Measurements from ENCODE around the gene CEP135. TPM values are rescaled to one million over a fixed set of nuclear protein-coding genes. Genes with fewer than 3 reads are reported as not detected.

The CEP135 gene
- total RNA-seq, 1 donor from 2014 or later, result 3.7 TPM

- H3K27me3 ChIP-seq (ENCODE audit: control insufficient read depth, insufficient read depth, low read length), result peaks cover 2% of the 10 kb centered on the region
- DNase-seq (ENCODE audit: low read depth), result no peak
- no peak overlapping the region for H3K4me3 ChIP-seq (ENCODE audit: low read depth, low read length)
- TF ChIP-seq, protein P1, sequence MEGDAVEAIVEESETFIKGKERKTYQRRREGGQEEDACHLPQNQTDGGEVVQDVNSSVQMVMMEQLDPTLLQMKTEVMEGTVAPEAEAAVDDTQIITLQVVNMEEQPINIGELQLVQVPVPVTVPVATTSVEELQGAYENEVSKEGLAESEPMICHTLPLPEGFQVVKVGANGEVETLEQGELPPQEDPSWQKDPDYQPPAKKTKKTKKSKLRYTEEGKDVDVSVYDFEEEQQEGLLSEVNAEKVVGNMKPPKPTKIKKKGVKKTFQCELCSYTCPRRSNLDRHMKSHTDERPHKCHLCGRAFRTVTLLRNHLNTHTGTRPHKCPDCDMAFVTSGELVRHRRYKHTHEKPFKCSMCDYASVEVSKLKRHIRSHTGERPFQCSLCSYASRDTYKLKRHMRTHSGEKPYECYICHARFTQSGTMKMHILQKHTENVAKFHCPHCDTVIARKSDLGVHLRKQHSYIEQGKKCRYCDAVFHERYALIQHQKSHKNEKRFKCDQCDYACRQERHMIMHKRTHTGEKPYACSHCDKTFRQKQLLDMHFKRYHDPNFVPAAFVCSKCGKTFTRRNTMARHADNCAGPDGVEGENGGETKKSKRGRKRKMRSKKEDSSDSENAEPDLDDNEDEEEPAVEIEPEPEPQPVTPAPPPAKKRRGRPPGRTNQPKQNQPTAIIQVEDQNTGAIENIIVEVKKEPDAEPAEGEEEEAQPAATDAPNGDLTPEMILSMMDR (IDR thresholded peaks at IDR 0.05; ENCODE audit: insufficient read depth, low read length, severe bottlenecking), result no peak
- FAIRE-seq, result no peak
- no peaks in the 10 kb centered on the region for H3K36me3 ChIP-seq (ENCODE audit: control insufficient read depth, insufficient read depth, low read length)
Measured at GRCh38 chr4:56038487-56039162, 89.9 kb downstream of the CEP135 start.

DNA sequence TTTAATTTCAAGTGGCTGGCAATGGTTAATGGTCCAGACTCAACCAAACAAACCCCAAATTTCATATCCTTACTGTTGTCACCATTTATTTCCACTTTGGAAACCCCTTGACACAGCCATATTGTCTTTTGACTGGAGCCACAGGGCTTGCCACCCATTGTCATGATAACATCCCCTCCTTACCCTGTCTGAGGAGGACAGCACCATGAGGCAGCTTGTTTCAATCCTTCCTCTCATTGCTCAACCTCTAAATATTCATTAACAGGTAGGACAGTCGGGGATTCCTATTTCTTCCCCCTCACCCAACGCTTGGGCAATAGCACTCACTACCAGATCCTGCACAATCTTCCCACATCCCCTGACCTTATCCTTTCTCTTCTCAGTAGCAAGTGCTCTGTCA lies 92.1 kb downstream of the CEP135 start:
- peaks cover 2% of the 10 kb centered on the region for H3K27me3 ChIP-seq (ENCODE audit: control insufficient read depth, insufficient read depth, low read length)
- TF ChIP-seq, protein P1 (IDR thresholded peaks at IDR 0.05; ENCODE audit: insufficient read depth, low read length, severe bottlenecking), result no peak
- H3K4me3 ChIP-seq (ENCODE audit: low read depth, low read length), result no peak overlapping the region
- H3K36me3 ChIP-seq (ENCODE audit: control insufficient read depth, insufficient read depth, low read length), result no peaks in the 10 kb centered on the region
- FAIRE-seq, result no peak
- DNase-seq (ENCODE audit: low read depth), result no peak

DNA sequence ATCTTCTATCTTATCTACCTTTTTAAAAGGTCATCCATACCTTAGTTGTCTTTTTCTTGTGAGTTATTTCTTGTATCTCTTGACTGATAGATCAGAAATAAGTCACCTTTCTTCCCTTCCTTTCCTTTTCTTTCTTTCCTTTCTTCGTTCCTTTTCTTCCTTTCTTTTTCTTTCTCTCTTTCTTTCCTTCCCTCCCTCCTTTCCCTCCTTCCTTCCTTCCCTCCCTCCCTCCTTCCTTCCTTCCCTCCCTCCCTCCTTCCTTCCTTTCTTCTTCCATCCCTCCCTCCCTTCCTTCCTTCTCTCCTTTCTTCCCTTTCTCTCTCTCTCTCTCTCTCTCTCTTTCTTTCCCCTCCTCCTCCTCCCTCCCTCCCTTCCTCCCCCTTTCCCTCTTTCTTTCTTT lies 93.5 kb downstream of the CEP135 start:
- H3K27me3 ChIP-seq (ENCODE audit: control insufficient read depth, insufficient read depth, low read length), result peaks cover 2% of the 10 kb centered on the region
- H3K4me3 ChIP-seq (ENCODE audit: low read depth, low read length), result no peak overlapping the region
- FAIRE-seq (no peak), DNase-seq (ENCODE audit: low read depth) (no peak)
- H3K36me3 ChIP-seq (ENCODE audit: control insufficient read depth, insufficient read depth, low read length), result no peaks in the 10 kb centered on the region
- TF ChIP-seq, protein P1 (IDR thresholded peaks at IDR 0.05; ENCODE audit: insufficient read depth, low read length, severe bottlenecking), result no peak

- no peak for FAIRE-seq
- no peak for DNase-seq (ENCODE audit: low read depth)
- no peaks in the 10 kb centered on the region for H3K27me3 ChIP-seq (ENCODE audit: control insufficient read depth, insufficient read depth, low read length)
- H3K36me3 ChIP-seq (ENCODE audit: control insufficient read depth, insufficient read depth, low read length), result no peaks in the 10 kb centered on the region
- peak overlapping the region; percentile 33 for H3K4me3 ChIP-seq (ENCODE audit: low read depth, low read length)
- TF ChIP-seq, protein P1 (IDR thresholded peaks at IDR 0.05; ENCODE audit: insufficient read depth, low read length, severe bottlenecking), result no peak
Measured at GRCh38 chr4:56048383-56048701, 99.6 kb downstream of the CEP135 start.

GRCh38 chr4:56048702-56049431 lies 100.1 kb downstream of the CEP135 start:
- TF ChIP-seq, protein P1 (IDR thresholded peaks at IDR 0.05; ENCODE audit: insufficient read depth, low read length, severe bottlenecking), result peak; percentile 34
- Histone ChIP-seq H3K4me3 (ENCODE audit: low read depth, low read length) (peak overlapping the region; percentile 33), H3K36me3 (ENCODE audit: control insufficient read depth, insufficient read depth, low read length) (no peaks in the 10 kb centered on the region), H3K27me3 (ENCODE audit: control insufficient read depth, insufficient read depth, low read length) (no peaks in the 10 kb centered on the region)
- FAIRE-seq (no peak), DNase-seq (ENCODE audit: low read depth) (no peak)

All from bronchial epithelial cell (primary cell).